Memory B cell (primary cell): ENCODE data around the gene CDADC1.

ENCODE experiments used
- ATAC-seq: fragments of 150-1000 bp; cut with Tn5 transposase; 2 replicates; pipeline ENCODE4 v1.10.0; 2021; ENCODE audit warnings: low read depth, mild to moderate bottlenecking, moderate library complexity
- DNase-seq, 2 donors: peaks; one replicate each; pipeline ENCODE4 v3.0.0; 2022; ENCODE audit warnings: low spot score in 2 of 2
- H3K27ac Mint-ChIP-seq: one replicate; pipeline ENCODE4 v1.8.0; 2022; ENCODE audit warnings: mild to moderate bottlenecking, moderate library complexity, mixed read lengths
- H3K27me3 Mint-ChIP-seq: one replicate; pipeline ENCODE4 v1.8.0; 2022; ENCODE audit warnings: mixed read lengths
- H3K36me3 Mint-ChIP-seq: one replicate; pipeline ENCODE4 v1.8.0; 2022; ENCODE audit warnings: mild to moderate bottlenecking, mixed read lengths
- H3K4me1 Mint-ChIP-seq: one replicate; pipeline ENCODE4 v1.8.0; 2022; ENCODE audit warnings: mixed read lengths
- H3K4me3 Mint-ChIP-seq: one replicate; pipeline ENCODE4 v1.8.0; 2022; ENCODE audit warnings: mild to moderate bottlenecking, moderate library complexity, mixed read lengths
- H3K9me3 Mint-ChIP-seq: one replicate; pipeline ENCODE4 v1.8.0; 2022; ENCODE audit warnings: mixed read lengths

CDADC1 gene

DNA sequence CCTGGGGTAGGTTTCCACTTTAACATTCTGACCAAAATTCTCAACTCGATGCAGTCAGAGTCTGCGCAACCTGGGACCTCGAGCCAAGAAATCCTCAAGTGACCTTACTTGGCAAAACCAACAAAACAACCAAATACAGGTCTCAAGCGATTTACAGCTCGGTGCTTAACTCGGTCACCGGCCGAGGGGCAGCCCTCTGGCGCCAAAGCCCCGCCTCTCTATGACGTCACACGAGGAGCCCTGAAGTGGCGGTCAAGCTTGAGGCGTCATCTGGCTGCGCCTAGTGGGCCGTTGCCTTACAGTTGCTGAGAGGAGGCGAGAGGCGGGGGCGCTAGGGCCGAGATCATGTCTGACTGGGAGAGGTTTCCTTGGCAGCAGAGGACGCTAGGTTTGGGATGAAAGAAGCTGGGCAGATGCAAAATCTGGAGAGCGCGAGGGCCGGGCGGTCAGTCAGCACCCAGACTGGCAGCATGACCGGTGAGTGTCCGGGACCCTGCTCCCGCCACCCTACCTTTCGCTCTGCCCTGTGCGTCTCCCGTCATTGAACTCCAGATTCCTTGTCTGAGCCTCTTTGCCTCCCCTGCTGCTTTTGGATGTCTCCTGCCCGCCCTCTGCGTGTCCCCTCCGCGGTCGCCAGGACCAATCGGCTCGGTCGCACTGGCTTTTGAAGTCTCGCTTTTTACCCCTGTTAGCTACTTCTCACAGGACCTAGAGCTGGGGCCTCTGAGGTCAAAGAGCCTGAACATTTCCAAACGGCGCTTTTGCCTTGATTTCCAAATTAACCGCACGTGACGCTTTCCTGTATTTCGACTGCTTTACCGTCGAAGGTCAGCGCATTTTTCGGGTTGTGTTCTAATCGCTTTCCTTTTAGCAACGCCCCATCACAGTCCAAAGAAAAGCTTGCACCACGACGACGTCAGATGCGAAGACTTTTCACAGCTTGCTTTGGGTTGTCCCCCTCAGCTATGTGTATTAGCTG, at the start of gene CDADC1:
Gene CDADC1, plus strand, starts transcription at position 283 of the 979 bp plus-strand sequence. Its CDS starts 113 bp downstream, at position 396.
- peak; percentile 93 for ATAC-seq
- Mint-ChIP-seq H3K27me3 (no peaks in the 10 kb centered on the region), H3K4me3 (peak within 1 kb of the TSS; percentile 99), H3K9me3 (no peaks in the 10 kb centered on the region), H3K4me1 (peaks cover 19% of the 10 kb centered on the region), H3K27ac (peak within 1 kb of the TSS; percentile 98), H3K36me3 (peaks cover 6% of the 10 kb centered on the region)
- peak; percentile 85 to 89 for DNase-seq

DNA sequence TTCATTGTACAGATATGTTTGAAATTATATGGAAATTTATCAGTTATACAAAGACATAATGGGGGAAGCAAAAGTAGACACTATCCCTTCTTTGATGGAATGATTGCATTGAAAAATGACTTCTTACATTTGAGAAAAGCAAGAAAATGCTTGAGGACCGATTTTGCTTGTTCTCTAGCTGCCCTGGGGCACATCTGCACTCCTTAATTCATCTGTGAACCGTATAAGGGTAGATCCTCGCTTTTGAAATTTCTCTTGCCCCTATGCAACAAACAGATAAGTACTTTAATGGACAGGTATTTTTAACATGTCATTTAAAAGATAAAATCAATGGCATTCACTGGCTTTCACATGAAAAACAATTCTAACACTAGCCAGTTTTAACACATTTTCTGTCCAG, 41.1 kb upstream of the CDADC1 start:
- H3K4me3 Mint-ChIP-seq: no peak overlapping the region

DNA sequence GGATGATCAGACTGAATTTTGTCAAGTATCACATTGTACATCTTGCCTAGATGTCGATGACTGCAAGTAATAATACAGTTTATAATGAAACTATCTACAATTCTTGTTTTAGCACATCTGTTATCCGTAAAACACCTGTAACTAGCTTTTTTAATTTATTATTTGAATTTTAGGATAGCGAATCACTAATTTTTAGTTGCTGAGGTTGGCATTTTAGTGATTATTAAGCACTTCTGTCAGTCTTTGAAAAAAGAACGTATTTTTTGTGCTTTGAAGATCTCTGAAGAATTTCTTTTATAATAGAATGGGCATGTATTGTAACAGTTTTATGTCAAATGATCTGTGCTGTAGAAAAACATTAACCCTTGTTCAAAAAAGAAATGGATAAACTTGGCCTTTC, 39.1 kb upstream of the CDADC1 start:
- Mint-ChIP-seq H3K4me3 (no peak overlapping the region), H3K36me3 (peaks cover 24% of the 10 kb centered on the region), H3K27ac (no peak overlapping the region), H3K9me3 (no peaks in the 10 kb centered on the region), H3K4me1 (peaks cover 5% of the 10 kb centered on the region), H3K27me3 (no peaks in the 10 kb centered on the region)
- no peak for ATAC-seq
- no peak for DNase-seq

More for the DNA sequence above, 41.1 kb upstream of the CDADC1 start:
- Mint-ChIP-seq H3K27ac (no peak overlapping the region), H3K36me3 (peaks cover 24% of the 10 kb centered on the region), H3K27me3 (no peaks in the 10 kb centered on the region), H3K9me3 (no peaks in the 10 kb centered on the region), H3K4me1 (no peaks in the 10 kb centered on the region)
- DNase-seq (no peak), ATAC-seq (no peak)

DNA sequence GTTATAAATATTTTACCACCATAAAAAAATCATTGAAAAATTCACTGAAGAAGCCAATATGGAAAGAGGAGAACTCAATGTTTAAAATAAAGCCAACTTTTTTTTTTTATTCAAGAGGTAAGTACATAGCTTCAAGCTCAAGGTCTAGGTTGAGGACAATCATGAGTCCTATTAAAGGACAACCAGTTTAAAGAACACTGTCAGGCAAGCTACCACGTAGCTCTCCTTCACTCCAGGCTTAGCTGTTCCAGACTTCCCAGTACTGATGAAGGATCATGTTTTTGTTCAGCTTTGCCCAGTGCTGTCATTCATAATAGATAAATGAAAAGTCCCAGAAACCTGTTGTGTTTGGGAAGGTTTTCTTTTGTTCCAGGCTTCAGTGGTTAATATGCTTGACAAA, 37.6 kb upstream of the CDADC1 start:
- H3K9me3 Mint-ChIP-seq: no peaks in the 10 kb centered on the region
- peaks cover 19% of the 10 kb centered on the region for H3K4me1 Mint-ChIP-seq
- ATAC-seq: no peak
- H3K27ac Mint-ChIP-seq: no peak overlapping the region
- no peak for DNase-seq
- peaks cover 15% of the 10 kb centered on the region for H3K36me3 Mint-ChIP-seq
- H3K4me3 Mint-ChIP-seq: no peak overlapping the region
- no peaks in the 10 kb centered on the region for H3K27me3 Mint-ChIP-seq

DNA sequence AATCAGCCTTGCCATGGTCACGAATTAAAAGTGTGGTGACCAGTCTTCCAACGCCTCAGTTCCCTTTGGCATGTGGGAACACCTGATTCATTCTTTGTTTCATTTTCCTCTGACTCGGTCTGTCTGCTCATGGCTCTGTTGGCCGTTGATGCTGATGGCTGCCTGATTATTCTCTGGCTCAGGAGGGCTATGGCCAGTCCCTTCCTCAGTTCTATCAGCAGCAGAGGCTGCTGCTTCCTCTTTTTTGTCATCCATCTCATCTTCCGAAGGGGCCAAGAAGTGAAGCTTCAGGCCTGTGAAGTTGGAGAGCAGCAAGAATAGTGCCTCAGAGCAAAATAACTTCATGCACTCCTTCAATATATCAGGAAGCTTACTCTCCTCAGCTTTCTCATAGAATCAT, 37.1 kb upstream of the CDADC1 start:
- Mint-ChIP-seq H3K27me3 (no peaks in the 10 kb centered on the region), H3K36me3 (peaks cover 15% of the 10 kb centered on the region), H3K9me3 (no peaks in the 10 kb centered on the region), H3K4me1 (peaks cover 20% of the 10 kb centered on the region), H3K4me3 (no peak overlapping the region), H3K27ac (peak overlapping the region; percentile 28)
- DNase-seq (no peak), ATAC-seq (no peak)

DNA sequence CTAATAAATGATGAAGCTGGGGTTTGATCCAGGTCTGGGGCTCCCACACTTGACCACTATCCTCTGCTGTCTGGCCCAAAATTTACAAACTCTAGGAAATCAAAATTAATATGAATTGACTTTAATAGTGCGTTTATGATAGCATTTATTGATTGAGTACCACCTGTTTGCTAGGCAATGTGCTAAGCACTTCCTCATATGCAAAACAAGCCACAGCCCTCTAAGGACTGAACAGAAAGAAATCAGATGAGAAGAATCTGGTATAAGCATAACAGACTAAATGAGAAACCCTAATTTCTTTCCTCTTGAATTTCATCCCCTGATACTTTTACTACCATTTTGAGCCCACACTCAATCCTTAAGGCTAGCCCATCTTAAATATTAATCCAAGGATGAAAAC, 34.2 kb upstream of the CDADC1 start:
- ATAC-seq: peak; percentile 77

DNA sequence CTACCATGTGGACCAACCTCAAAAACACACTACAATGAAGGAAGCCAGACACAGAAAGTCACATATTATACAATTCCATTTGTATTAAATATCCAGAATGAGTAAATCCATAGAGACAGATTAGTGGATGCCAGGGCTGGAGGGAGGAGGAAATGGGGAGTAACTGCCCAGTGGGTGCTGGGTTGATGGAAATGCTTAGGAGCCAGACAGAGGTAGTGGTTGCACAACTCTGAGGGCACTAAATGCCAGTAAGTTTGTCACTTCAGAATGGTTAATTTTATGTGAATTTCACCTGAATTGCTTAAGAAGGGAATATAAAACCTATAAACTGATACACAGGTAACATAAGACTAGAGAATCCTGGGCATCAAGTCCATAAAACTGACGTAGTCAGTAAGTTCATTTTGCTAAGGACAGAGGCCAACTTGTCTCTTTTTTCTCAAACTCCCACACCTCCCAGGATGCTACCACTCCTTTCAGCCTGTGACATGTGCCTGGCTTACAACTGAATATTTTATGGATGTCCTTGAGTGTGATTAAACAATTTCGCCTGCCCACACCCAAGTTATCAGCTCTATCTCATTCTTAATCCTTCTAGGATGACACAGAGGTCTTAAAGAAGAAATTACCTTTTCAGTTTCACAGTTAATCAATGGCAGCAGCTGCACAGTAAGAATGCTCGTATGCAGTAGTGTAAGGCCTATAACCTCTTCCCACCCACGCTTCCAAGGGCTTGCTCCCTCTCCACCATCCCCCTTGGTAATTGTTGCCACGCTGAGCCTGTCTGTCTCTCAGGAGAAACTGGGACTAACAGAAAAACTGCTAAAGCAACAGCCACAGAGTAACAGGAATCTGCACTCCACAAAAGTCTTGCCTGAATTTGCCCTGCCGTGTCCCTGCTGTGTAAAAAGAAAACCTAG, 33.5 kb upstream of the CDADC1 start:
- Mint-ChIP-seq H3K4me3 (no peak overlapping the region), H3K4me1 (peaks cover 26% of the 10 kb centered on the region), H3K9me3 (peaks cover 4% of the 10 kb centered on the region), H3K36me3 (peaks cover 15% of the 10 kb centered on the region), H3K27me3 (peaks cover 20% of the 10 kb centered on the region), H3K27ac (no peak overlapping the region)
- ATAC-seq (no peak), DNase-seq (no peak)

More for the DNA sequence above, 34.2 kb upstream of the CDADC1 start:
- Mint-ChIP-seq H3K36me3 (peaks cover 15% of the 10 kb centered on the region), H3K9me3 (peaks cover 4% of the 10 kb centered on the region), H3K27me3 (peaks cover 14% of the 10 kb centered on the region), H3K4me3 (peak overlapping the region; percentile 4), H3K27ac (no peak overlapping the region), H3K4me1 (peaks cover 26% of the 10 kb centered on the region)
- DNase-seq: no peak

DNA sequence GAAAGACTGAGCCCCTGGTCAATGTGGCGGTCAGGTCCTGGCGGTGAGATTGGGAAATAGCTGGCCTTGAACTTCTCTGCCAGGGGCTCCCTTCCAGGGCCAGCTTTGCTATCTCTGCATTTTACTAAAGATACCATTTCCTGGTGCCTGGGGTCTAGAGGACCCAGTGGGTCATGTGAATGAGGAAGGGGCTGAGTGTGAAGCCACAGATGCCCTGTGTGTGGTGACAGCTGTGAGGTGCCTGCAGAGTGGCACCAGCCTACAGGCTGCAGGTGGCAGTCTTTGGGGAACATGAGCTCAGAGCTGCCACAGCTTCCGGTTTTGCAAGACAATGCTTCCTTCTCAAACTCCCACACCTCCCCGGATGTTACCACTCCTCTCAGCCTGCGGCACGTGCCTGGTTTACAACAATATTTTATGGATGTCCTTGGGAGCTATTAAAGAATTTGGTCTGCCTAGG, 32.8 kb upstream of the CDADC1 start:
- ATAC-seq (peak; percentile 81), DNase-seq (no peak)
- Mint-ChIP-seq H3K27me3 (peaks cover 24% of the 10 kb centered on the region), H3K36me3 (peaks cover 15% of the 10 kb centered on the region), H3K4me3 (peak overlapping the region; percentile 25), H3K27ac (no peak overlapping the region), H3K9me3 (peaks cover 4% of the 10 kb centered on the region), H3K4me1 (peaks cover 26% of the 10 kb centered on the region)

DNA sequence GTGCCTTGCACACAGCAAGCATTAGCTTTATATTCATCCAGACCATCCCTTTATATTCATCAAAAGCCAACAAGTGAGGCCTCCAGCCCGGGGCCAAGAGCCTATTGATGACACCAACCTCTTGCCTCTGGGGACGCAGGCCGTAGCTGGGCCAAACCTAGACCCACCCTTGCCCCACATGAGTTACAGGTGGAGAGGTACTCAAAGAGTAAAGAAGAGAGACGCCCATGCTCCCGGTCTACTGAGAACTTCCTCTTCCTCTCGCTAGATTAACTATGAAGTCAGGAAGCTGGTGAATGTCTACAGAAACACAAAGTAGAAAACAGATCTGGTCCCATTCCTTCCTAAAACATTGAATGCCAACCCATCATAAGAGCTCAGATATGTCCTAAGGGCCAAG, 31.4 kb upstream of the CDADC1 start:
- Mint-ChIP-seq H3K9me3 (peaks cover 4% of the 10 kb centered on the region), H3K27me3 (peaks cover 26% of the 10 kb centered on the region), H3K27ac (no peak overlapping the region), H3K4me1 (peaks cover 26% of the 10 kb centered on the region), H3K4me3 (no peak overlapping the region), H3K36me3 (peaks cover 13% of the 10 kb centered on the region)
- ATAC-seq (no peak), DNase-seq (no peak)

DNA sequence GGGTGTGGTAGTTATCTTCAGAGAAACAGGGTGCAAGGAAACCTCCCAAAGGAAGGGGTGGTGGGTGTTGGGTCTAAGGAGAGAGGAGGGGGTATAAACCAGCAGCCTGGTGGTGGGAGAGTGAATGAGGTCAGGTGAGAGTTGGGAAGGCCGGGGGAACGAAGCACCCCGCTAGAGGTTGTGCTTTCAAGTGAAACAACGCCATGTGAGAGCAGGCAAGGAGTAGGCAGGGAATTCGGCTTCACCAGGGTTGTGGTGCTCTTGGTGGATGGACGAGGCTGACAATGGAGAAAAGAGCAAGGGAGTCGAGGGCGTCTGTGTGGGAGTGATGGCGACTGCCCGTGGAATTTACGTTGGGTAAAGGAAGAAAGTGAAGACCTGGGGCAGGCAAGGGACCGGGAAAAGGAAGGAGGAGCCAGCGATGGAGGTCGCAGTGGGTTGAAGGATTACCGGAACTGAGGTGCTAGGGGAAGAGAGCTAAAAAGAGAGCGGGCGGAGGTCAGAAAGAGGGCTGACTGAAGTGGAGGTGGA, 29.7 kb upstream of the CDADC1 start:
- DNase-seq: no peak
- peaks cover 26% of the 10 kb centered on the region for H3K4me1 Mint-ChIP-seq
- peaks cover 4% of the 10 kb centered on the region for H3K9me3 Mint-ChIP-seq
- peaks cover 8% of the 10 kb centered on the region for H3K36me3 Mint-ChIP-seq
- peaks cover 36% of the 10 kb centered on the region for H3K27me3 Mint-ChIP-seq
- no peak overlapping the region for H3K27ac Mint-ChIP-seq
- ATAC-seq: no peak
- no peak overlapping the region for H3K4me3 Mint-ChIP-seq

DNA sequence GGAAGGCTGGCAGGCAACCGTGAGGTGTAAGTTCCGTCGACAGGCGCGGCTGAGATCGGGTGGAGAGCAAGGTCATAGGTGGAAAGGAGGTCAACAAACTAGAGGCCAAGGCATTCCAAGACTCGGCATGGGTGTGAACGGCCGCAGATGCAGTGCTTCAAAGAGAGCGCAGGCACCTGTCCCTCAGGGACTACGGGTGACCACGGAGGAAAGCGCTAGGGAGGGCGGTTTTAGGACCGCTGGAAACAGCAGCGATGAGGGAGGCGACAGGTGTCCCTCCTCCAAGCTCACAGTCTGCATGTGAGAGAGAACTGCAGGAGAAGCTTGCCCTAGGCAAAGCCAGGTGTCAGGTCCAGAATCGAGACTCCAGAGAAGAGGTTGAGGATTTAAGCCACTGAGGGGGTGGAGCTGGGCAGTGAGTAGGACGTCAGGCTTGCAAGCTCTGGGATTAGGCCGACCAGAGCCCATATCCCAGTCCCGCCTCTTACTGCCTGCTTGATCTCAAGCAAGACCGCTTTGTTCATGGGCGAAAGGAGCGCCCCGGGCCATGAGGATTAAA, 29.2 kb upstream of the CDADC1 start:
- Mint-ChIP-seq H3K4me1 (peaks cover 21% of the 10 kb centered on the region), H3K27me3 (peaks cover 36% of the 10 kb centered on the region), H3K27ac (no peak overlapping the region), H3K9me3 (peaks cover 4% of the 10 kb centered on the region), H3K4me3 (no peak overlapping the region), H3K36me3 (peaks cover 8% of the 10 kb centered on the region)
- ATAC-seq: no peak
- DNase-seq: no peak

DNA sequence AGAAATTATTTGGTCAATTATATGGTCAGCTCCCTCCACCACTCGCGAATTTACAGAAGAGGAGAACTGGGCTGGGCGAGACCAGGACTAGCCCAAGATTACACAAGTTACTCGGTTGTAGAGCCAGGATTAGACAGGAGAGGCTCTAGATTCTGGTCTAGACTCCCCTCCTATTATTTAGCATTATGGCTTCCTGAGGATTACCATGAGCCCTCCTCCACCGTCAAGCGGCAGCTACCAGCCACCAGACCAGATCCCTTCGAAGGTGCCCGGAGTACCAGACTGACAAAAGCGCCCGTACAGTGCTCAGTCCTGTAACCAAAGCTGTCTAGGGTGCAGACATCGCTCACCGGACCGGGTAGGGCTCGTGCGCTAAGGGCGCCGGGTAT, 28.1 kb upstream of the CDADC1 start:
- Mint-ChIP-seq H3K27ac (no peak overlapping the region), H3K36me3 (peaks cover 8% of the 10 kb centered on the region), H3K9me3 (peaks cover 4% of the 10 kb centered on the region), H3K4me1 (peaks cover 12% of the 10 kb centered on the region), H3K27me3 (peaks cover 36% of the 10 kb centered on the region), H3K4me3 (peak overlapping the region; percentile 22)
- DNase-seq: peak in 1 of 2 donors; percentile 22
- no peak for ATAC-seq

DNA sequence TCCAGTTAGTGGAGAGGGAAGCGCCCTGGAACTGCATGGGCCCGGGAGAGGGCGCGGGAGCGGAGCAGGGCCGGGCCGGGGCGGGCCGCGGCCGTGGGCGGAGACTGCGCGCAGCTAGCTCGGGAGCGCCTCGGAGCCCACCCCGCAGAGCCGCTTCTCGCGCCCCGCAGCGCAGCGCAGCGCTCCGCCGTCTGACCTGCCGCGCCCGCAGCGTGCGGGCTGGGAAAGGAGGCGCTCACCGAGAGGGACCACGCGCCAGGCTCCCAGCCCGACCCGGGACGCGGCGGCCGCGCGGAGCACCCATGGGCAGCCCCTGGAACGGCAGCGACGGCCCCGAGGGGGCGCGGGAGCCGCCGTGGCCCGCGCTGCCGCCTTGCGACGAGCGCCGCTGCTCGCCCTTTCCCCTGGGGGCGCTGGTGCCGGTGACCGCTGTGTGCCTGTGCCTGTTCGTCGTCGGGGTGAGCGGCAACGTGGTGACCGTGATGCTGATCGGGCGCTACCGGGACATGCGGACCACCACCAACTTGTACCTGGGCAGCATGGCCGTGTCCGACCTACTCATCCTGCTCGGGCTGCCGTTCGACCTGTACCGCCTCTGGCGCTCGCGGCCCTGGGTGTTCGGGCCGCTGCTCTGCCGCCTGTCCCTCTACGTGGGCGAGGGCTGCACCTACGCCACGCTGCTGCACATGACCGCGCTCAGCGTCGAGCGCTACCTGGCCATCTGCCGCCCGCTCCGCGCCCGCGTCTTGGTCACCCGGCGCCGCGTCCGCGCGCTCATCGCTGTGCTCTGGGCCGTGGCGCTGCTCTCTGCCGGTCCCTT, 27.5 kb upstream of the CDADC1 start, which contains the start of gene MLNR:
Gene MLNR, plus strand, starts transcription at position 303 of the 820 bp plus-strand sequence. Its CDS starts 0 bp downstream, at position 303.
- peak within 1 kb of the TSS; percentile 80 for H3K4me3 Mint-ChIP-seq
- DNase-seq (peak; percentile 33 to 49), ATAC-seq (peak; percentile 81)
- H3K36me3 Mint-ChIP-seq: peaks cover 8% of the 10 kb centered on the region
- H3K9me3 Mint-ChIP-seq: peaks cover 4% of the 10 kb centered on the region
- peaks cover 6% of the 10 kb centered on the region for H3K4me1 Mint-ChIP-seq
- peaks cover 36% of the 10 kb centered on the region for H3K27me3 Mint-ChIP-seq
- H3K27ac Mint-ChIP-seq: no peak within 1 kb of the TSS
